Trophoblast cell (in vitro differentiated cells and primary cell): ENCODE data around the gene ACSL4.

ENCODE experiments used
- DNase-seq, 2 donors: peaks; one replicate each; pipeline ENCODE4 v3.0.0-alpha.2; 2016
- H2AFZ ChIP-seq: 2 replicates; pipeline ENCODE4 v1.6.1; 2013; ENCODE audit warnings: low read length, moderate library complexity, mild to moderate bottlenecking; ENCODE audit not compliant: insufficient read depth, poor library complexity
- H2AK5ac ChIP-seq: 2 replicates; pipeline ENCODE4 v1.6.1; 2013; ENCODE audit warnings: mild to moderate bottlenecking, low read length
- H2BK120ac ChIP-seq: 2 replicates; pipeline ENCODE4 v1.6.1; 2013; ENCODE audit warnings: low read length, mild to moderate bottlenecking, moderate library complexity; ENCODE audit not compliant: insufficient read depth, poor library complexity
- H2BK12ac ChIP-seq: 2 replicates; pipeline ENCODE4 v1.6.1; 2013; ENCODE audit warnings: mild to moderate bottlenecking, low read length, moderate library complexity
- H2BK5ac ChIP-seq: 2 replicates; pipeline ENCODE4 v1.6.1; 2013; ENCODE audit warnings: low read length, low read depth, moderate library complexity, mild to moderate bottlenecking; ENCODE audit not compliant: poor library complexity
- H3K14ac ChIP-seq: 2 replicates; pipeline ENCODE4 v1.6.1; 2013; ENCODE audit warnings: mild to moderate bottlenecking, low read length
- H3K18ac ChIP-seq: 2 replicates; pipeline ENCODE4 v1.6.1; 2013; ENCODE audit warnings: mild to moderate bottlenecking, low read length
- H3K23ac ChIP-seq: 2 replicates; pipeline ENCODE4 v1.6.1; 2013; ENCODE audit warnings: low read length
- H3K27ac ChIP-seq: 2 replicates; pipeline ENCODE4 v1.5.1; 2013; ENCODE audit warnings: low read depth, mild to moderate bottlenecking, inconsistent platforms, low read length, moderate library complexity
- H3K27me3 ChIP-seq: 2 replicates; pipeline ENCODE4 v1.6.1; 2013; ENCODE audit warnings: inconsistent platforms, mild to moderate bottlenecking, low read length, moderate library complexity; ENCODE audit not compliant: insufficient read depth
- H3K36me3 ChIP-seq, 2 experiments: 1 replicate in 1 of 2; 2 replicates in 1 of 2; pipeline ENCODE4 v1.6.1; 2013; ENCODE audit warnings: low read length in 2 of 2, mild to moderate bottlenecking in 2 of 2, moderate library complexity in 1 of 2; ENCODE audit not compliant: insufficient read depth in 2 of 2, control insufficient read depth in 1 of 2
- H3K4ac ChIP-seq: 2 replicates; pipeline ENCODE4 v1.6.1; 2013; ENCODE audit warnings: low read depth, mild to moderate bottlenecking, low read length, moderate library complexity
- H3K4me1 ChIP-seq, 2 experiments: 1 replicate in 1 of 2; 2 replicates in 1 of 2; pipeline ENCODE4 v1.6.1; 2013; ENCODE audit warnings: low read length in 2 of 2, mild to moderate bottlenecking in 2 of 2, moderate library complexity in 1 of 2; ENCODE audit not compliant: insufficient read depth in 2 of 2, control insufficient read depth in 1 of 2
- H3K4me2 ChIP-seq: 2 replicates; pipeline ENCODE4 v1.6.1; 2013; ENCODE audit warnings: inconsistent platforms, mild to moderate bottlenecking, low read length, moderate library complexity
- H3K4me3 ChIP-seq: 2 replicates; pipeline ENCODE4 v1.5.1; 2013; ENCODE audit warnings: mild to moderate bottlenecking, low read depth, low read length, inconsistent platforms
- H3K79me1 ChIP-seq: one replicate; pipeline ENCODE4 v1.6.1; 2013; ENCODE audit warnings: low read length
- H3K79me2 ChIP-seq: 2 replicates; pipeline ENCODE4 v1.6.1; 2013; ENCODE audit warnings: low read length, mild to moderate bottlenecking; ENCODE audit not compliant: control insufficient read depth, insufficient read depth, poor library complexity
- H3K9ac ChIP-seq: 2 replicates; pipeline ENCODE4 v1.6.1; 2013; ENCODE audit warnings: mild to moderate bottlenecking, low read length
- H3K9me3 ChIP-seq: 2 replicates; pipeline ENCODE4 v1.6.1; 2013; ENCODE audit warnings: low read depth, mild to moderate bottlenecking, control low read depth, inconsistent platforms, low read length; ENCODE audit not compliant: insufficient read depth
- H4K12ac ChIP-seq: 2 replicates; pipeline ENCODE4 v1.6.1; 2013; ENCODE audit warnings: low read depth, mild to moderate bottlenecking, low read length, moderate library complexity
- H4K8ac ChIP-seq: 2 replicates; pipeline ENCODE4 v1.6.1; 2013; ENCODE audit warnings: low read depth, mild to moderate bottlenecking, low read length, moderate library complexity
- H4K91ac ChIP-seq: one replicate; pipeline ENCODE4 v1.6.1; 2013; ENCODE audit warnings: low read depth, mild to moderate bottlenecking, low read length, moderate library complexity
- WGBS: extraction: QIAGEN DNeasy Blood & Tissue Kit; methylation state at CpG from one replicate; pipeline ENCODE4 v1.1.7; 2013; ENCODE audit warnings: missing lambda C conversion rate; ENCODE audit not compliant: insufficient read length, insufficient coverage; ENCODE audit errors: extremely low coverage; 5-methylcytosine and 5-hydroxymethylcytosine counted together

Gene ACSL4

GRCh38 chrX:109775386-109775785, 42.3 kb upstream of the ACSL4 start:
- Histone ChIP-seq H2BK12ac (no peak overlapping the region), H4K91ac (no peak overlapping the region), H3K36me3 (no peaks in the 10 kb centered on the region), H3K4me2 (no peak overlapping the region), H3K14ac (no peak overlapping the region), H4K12ac (no peak overlapping the region), H3K18ac (no peak overlapping the region), H3K23ac (no peak overlapping the region), H3K4ac (no peak overlapping the region), H3K79me1 (no peaks in the 10 kb centered on the region), H3K9me3 (no peaks in the 10 kb centered on the region), H3K27ac (no peak overlapping the region), H3K4me1 (no peaks in the 10 kb centered on the region), H3K27me3 (no peaks in the 10 kb centered on the region), H3K9ac (no peak overlapping the region), H2BK120ac (no peak overlapping the region), H3K79me2 (no peaks in the 10 kb centered on the region), H2AK5ac (no peak overlapping the region), H2BK5ac (no peak overlapping the region), H4K8ac (no peak overlapping the region), H2AFZ (no peak overlapping the region), H3K4me3 (no peak overlapping the region)
- WGBS, result no CpG with 5 or more reads among the region's 3 CpGs
- no peak for DNase-seq

DNA sequence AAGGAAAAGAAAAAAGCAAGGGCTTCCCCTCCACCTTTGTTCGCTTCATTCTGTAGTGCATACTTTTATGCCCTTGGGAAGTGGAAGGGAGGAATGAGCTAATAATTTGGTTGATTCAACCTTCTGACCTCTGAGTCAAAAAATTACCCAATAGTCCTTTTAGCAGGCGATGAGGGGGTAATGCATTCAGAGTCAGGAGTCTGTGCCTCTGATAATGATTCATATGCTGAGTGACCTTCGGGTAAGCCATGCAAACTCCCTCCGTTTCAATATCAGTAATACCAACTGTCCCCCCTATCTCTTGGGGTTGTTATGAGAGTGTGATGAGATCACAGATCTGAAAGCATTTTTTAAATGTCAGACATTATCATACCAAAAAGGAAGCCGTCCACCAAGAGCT, 41.6 kb upstream of the ACSL4 start:
- Histone ChIP-seq H3K4ac (no peak overlapping the region), H3K27ac (no peak overlapping the region), H2BK120ac (no peak overlapping the region), H2BK5ac (no peak overlapping the region), H4K8ac (no peak overlapping the region), H2AK5ac (no peak overlapping the region), H2BK12ac (no peak overlapping the region), H3K79me1 (no peaks in the 10 kb centered on the region), H4K12ac (no peak overlapping the region), H2AFZ (no peak overlapping the region), H3K4me2 (no peak overlapping the region), H3K27me3 (no peaks in the 10 kb centered on the region), H3K79me2 (no peaks in the 10 kb centered on the region), H3K9me3 (no peaks in the 10 kb centered on the region), H3K9ac (no peak overlapping the region), H3K4me1 (no peaks in the 10 kb centered on the region), H3K18ac (no peak overlapping the region), H3K23ac (no peak overlapping the region), H3K14ac (no peak overlapping the region), H3K36me3 (no peaks in the 10 kb centered on the region), H3K4me3 (no peak overlapping the region), H4K91ac (no peak overlapping the region)
- peak in 1 of 2 donors; percentile 39 for DNase-seq
- no CpG with 5 or more reads among the region's 5 CpGs for WGBS

DNA sequence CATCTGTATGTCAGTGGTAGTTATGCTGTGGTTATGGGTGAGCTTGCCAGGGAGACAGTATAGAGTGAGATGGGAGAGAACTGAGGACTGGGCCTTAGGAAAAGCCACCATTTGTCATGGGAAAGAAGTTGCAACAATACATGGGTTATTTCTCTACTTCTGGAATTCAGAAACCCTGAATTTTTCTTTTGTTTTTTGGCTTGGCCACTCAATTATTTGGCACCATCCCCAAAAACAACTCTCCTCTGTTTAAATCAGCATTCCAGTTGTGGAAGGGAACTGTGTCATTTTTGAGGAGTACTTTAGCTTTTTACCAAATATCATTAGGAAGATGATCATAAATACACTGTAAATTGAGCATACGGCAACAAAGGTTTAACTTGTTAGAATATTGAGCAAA, 41.1 kb upstream of the ACSL4 start:
- no peak overlapping the region for H3K4me2 ChIP-seq
- H3K9me3 ChIP-seq, result no peaks in the 10 kb centered on the region
- no peak overlapping the region for H4K8ac ChIP-seq
- no peak overlapping the region for H3K14ac ChIP-seq
- H3K27ac ChIP-seq, result no peak overlapping the region
- no peak overlapping the region for H2BK12ac ChIP-seq
- no peak overlapping the region for H2AK5ac ChIP-seq
- DNase-seq, result no peak
- H2AFZ ChIP-seq, result no peak overlapping the region
- no peak overlapping the region for H3K9ac ChIP-seq
- H3K4me1 ChIP-seq, result no peaks in the 10 kb centered on the region
- no peak overlapping the region for H4K91ac ChIP-seq
- no peaks in the 10 kb centered on the region for H3K36me3 ChIP-seq
- H3K4ac ChIP-seq, result no peak overlapping the region
- no CpG with 5 or more reads among the region's 1 CpG for WGBS
- no peaks in the 10 kb centered on the region for H3K79me1 ChIP-seq
- no peak overlapping the region for H3K4me3 ChIP-seq
- H3K79me2 ChIP-seq, result no peaks in the 10 kb centered on the region
- no peaks in the 10 kb centered on the region for H3K27me3 ChIP-seq
- H4K12ac ChIP-seq, result no peak overlapping the region
- H3K18ac ChIP-seq, result no peak overlapping the region
- no peak overlapping the region for H2BK5ac ChIP-seq
- no peak overlapping the region for H3K23ac ChIP-seq
- no peak overlapping the region for H2BK120ac ChIP-seq

DNA sequence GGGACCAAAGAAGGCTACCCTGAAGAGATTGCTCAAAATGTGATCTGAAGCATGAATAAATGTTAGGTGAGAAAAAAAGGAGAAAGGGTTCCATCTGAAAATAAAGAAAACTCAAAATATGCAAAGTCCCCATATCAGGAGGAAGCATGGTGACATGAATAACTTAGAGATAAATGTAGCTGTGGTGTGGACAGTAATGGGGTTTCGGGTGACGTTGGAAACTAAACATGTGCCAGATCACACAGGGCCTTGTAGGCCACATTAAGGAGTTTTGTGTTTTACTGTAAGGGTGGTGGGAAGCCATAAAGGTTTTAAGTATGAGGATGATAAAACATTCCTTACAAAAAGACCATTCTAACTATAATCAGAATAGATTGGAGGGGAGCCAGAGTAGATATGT, 40.3 kb upstream of the ACSL4 start:
- no CpG with 5 or more reads among the region's 2 CpGs for WGBS
- Histone ChIP-seq H3K4ac (no peak overlapping the region), H2BK120ac (no peak overlapping the region), H3K9ac (no peak overlapping the region), H4K12ac (no peak overlapping the region), H3K27ac (no peak overlapping the region), H2AFZ (no peak overlapping the region), H3K18ac (no peak overlapping the region), H3K79me2 (no peaks in the 10 kb centered on the region), H3K79me1 (no peaks in the 10 kb centered on the region), H2BK5ac (no peak overlapping the region), H3K9me3 (no peaks in the 10 kb centered on the region), H4K91ac (no peak overlapping the region), H3K27me3 (no peaks in the 10 kb centered on the region), H2BK12ac (no peak overlapping the region), H3K4me1 (no peaks in the 10 kb centered on the region), H3K14ac (no peak overlapping the region), H3K4me3 (no peak overlapping the region), H2AK5ac (no peak overlapping the region), H3K23ac (no peak overlapping the region), H3K36me3 (no peaks in the 10 kb centered on the region), H3K4me2 (no peak overlapping the region), H4K8ac (no peak overlapping the region)
- DNase-seq, result no peak
